Mammary epithelial cell (primary cell): Measurements from ENCODE around the gene NCAPH2.

ENCODE experiments used
- EZH2 ChIP-seq: IDR thresholded peaks from 2 replicates; pipeline ENCODE4 v1.6.1; 2012; ENCODE audit warnings: low read length, inconsistent platforms, borderline replicate concordance
- TF ChIP-seq, protein P1 (sequence below), 2 donors: IDR thresholded peaks in 1 of 2; conservative IDR thresholded peaks in 1 of 2; 2 replicates each; pipeline ENCODE4 v1.5.1; 2011 to 2012; ENCODE audit warnings: inconsistent platforms in 2 of 2, low read length in 2 of 2, mild to moderate bottlenecking in 2 of 2, control low read depth in 1 of 2, low read depth in 1 of 2; ENCODE audit not compliant: insufficient read depth in 1 of 2; ENCODE audit errors: extremely low read depth in 1 of 2

DNA sequence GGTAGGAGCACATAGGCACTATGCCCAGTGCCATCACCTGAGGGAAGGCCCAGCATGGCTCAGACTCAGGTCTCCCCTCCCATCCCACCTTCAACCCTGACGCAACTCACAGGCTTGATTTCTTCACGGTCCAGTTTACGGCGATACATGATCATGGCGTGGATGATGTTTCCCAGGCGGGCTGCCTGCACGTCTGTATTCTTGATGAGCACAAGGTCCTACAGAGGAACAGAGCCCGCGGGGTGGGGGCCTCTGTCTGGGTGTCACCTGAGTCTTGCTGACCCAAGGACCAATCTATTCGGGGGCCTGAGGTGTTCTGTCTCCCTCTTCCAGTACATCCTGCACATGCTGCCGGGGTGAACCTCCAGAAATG, 66.3 kb downstream of the NCAPH2 start:
- TF ChIP-seq, protein P1, sequence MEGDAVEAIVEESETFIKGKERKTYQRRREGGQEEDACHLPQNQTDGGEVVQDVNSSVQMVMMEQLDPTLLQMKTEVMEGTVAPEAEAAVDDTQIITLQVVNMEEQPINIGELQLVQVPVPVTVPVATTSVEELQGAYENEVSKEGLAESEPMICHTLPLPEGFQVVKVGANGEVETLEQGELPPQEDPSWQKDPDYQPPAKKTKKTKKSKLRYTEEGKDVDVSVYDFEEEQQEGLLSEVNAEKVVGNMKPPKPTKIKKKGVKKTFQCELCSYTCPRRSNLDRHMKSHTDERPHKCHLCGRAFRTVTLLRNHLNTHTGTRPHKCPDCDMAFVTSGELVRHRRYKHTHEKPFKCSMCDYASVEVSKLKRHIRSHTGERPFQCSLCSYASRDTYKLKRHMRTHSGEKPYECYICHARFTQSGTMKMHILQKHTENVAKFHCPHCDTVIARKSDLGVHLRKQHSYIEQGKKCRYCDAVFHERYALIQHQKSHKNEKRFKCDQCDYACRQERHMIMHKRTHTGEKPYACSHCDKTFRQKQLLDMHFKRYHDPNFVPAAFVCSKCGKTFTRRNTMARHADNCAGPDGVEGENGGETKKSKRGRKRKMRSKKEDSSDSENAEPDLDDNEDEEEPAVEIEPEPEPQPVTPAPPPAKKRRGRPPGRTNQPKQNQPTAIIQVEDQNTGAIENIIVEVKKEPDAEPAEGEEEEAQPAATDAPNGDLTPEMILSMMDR (conservative IDR thresholded peaks at IDR 0.05 in 1 of 2, IDR thresholded peaks at IDR 0.05 in 1 of 2; ENCODE audit: extremely low read depth in 1 of 2, insufficient read depth in 1 of 2, low read depth in 1 of 2, low read length in 2 of 2) = no peak
- no peak for TF ChIP-seq EZH2
